Chondrocyte (in vitro differentiated cells): ENCODE data around the gene RNF183. TPM values are rescaled to one million over a fixed set of nuclear protein-coding genes. Genes with fewer than 3 reads are reported as not detected.
"Not testable (repeated sequence)": the region's sequence is repeated elsewhere in the genome, so short reads cannot be mapped to it uniquely, and the experiment has no call there.

Experiments used
- DNase-seq: peaks from one replicate; pipeline ENCODE4 v3.0.0; 2021; ENCODE audit warnings: mixed read lengths, low spot score
- H3K27ac Mint-ChIP-seq: one replicate; pipeline ENCODE4 v1.8.0; 2021; ENCODE audit warnings: mild to moderate bottlenecking, moderate library complexity, mixed read lengths; ENCODE audit not compliant: unreplicated experiment
- H3K27me3 Mint-ChIP-seq: 2 replicates; pipeline ENCODE4 v1.8.0; 2021; ENCODE audit warnings: low read depth, mixed read lengths
- H3K36me3 Mint-ChIP-seq: 2 replicates; pipeline ENCODE4 v1.8.0; 2021; ENCODE audit warnings: low read depth, mixed read lengths
- H3K4me1 Mint-ChIP-seq: 2 replicates; pipeline ENCODE4 v1.8.0; 2021; ENCODE audit warnings: low read depth, mild to moderate bottlenecking, mixed read lengths
- H3K4me3 Mint-ChIP-seq: one replicate; pipeline ENCODE4 v1.8.0; 2021; ENCODE audit warnings: mild to moderate bottlenecking, moderate library complexity, mixed read lengths; ENCODE audit not compliant: unreplicated experiment
- H3K9me3 Mint-ChIP-seq: 2 replicates; pipeline ENCODE4 v1.8.0; 2021; ENCODE audit warnings: low read depth, mixed read lengths
- total RNA-seq: library from RNA; stranded (reverse); gene quantifications from 3 replicates; pipeline ENCODE4 v1.2.1, GENCODE V29; 2021
- TF ChIP-seq, protein P1 (sequence below): fragments of 200-600 bp; sonication (generic); IDR thresholded peaks from 2 replicates; pipeline ENCODE4 v1.5.0; 2021; ENCODE audit warnings: antibody characterized with exemption, mild to moderate bottlenecking, moderate library complexity

RNF183 gene
- total RNA-seq, 1 donor from 2014 or later, result not detected

DNA sequence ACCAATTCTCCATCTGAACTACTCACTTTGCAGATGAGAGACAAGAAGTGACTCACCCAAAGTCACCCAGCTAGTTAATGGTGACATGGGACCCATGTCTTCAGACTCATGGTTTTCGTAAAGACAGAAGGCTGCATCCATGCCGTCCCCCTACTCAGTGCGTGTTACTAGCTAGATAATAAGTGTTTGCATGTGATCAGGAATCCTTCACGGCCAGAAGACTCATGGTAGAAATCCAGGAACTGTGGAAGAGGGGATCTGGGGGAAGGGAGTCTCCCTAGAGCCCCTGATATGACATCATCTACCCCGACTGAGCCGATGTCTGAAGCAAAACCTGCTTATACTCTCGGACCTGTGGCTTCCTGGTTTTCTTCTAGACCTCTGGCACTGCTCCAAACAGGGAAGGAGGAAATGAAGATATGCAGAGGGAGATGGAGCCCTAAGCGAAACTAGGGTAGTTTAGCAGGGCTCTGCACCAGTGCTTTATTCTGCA, 3.3 kb downstream of the RNF183 start:
- TF ChIP-seq, protein P1, sequence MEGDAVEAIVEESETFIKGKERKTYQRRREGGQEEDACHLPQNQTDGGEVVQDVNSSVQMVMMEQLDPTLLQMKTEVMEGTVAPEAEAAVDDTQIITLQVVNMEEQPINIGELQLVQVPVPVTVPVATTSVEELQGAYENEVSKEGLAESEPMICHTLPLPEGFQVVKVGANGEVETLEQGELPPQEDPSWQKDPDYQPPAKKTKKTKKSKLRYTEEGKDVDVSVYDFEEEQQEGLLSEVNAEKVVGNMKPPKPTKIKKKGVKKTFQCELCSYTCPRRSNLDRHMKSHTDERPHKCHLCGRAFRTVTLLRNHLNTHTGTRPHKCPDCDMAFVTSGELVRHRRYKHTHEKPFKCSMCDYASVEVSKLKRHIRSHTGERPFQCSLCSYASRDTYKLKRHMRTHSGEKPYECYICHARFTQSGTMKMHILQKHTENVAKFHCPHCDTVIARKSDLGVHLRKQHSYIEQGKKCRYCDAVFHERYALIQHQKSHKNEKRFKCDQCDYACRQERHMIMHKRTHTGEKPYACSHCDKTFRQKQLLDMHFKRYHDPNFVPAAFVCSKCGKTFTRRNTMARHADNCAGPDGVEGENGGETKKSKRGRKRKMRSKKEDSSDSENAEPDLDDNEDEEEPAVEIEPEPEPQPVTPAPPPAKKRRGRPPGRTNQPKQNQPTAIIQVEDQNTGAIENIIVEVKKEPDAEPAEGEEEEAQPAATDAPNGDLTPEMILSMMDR, result no peak
- Mint-ChIP-seq H3K27me3 (peaks cover 12% of the 10 kb centered on the region), H3K9me3 (no peaks in the 10 kb centered on the region), H3K4me3 (no peak overlapping the region), H3K27ac (no peak overlapping the region), H3K4me1 (no peaks in the 10 kb centered on the region), H3K36me3 (no peaks in the 10 kb centered on the region)
- DNase-seq, result no peak

DNA sequence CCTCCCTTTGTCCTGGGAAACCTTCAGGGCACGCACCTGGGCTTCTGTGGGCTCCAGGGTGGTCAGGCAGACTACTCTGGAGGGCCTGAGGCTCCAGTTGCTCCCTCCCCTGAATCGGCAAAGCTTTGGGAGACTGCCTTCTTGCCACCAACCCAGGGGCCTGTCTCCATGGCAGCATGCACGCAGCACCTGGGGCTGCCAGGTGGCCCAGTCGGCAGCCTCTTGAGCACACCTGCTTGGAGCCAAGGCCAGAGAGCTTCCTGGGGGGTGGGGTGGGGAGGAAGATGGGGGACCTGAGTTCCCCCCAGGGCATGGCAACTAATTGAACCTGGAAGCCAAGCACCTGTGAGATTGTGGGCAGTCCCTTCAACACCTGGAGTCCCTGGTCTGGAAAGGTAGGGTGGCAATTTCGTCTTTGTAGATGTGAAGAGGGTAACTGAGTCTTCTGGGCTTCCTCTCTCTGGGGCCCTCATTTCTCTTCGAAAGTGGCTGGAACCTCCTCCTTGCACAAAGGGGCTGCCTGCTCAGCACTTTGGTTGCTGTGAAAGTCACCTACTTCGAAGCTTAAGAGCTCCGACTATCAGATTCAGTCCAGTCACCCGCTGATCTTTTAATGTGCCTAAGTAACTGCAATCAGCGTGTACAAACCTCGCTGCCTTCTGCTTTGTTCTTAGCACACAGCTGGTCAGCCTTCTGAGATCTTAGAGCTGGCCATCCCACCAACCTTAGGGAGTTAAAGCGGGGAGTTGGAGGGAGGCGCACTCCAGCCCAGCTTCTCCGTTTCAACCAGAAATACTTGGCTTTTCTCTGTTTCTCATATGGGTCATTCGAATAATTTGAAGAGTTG, 4.0 kb downstream of the RNF183 start:
- Mint-ChIP-seq H3K4me1 (no peaks in the 10 kb centered on the region), H3K27me3 (peaks cover 12% of the 10 kb centered on the region), H3K4me3 (no peak overlapping the region), H3K27ac (no peak overlapping the region), H3K36me3 (no peaks in the 10 kb centered on the region), H3K9me3 (no peaks in the 10 kb centered on the region)
- TF ChIP-seq, protein P1, result no peak
- DNase-seq, result no peak

DNA sequence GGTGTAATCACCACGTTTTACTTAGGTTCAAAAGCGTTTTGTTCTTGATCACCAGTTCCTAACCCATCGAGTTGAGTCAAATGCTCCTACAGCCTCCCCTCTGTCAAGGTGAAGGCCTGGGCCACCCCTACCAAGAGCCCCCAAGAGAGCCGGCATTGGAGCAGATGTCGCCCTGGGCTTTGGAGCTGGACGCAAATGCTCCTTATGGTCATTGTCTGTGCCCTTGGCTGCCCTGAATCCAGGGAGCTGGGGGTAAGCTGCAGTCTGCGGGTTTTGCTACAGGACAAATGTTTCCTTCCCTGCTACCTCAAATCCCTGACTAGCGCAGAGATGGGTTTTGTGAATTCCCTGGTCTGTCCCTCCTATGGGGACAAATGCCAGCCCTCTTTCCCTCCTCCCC, 4.9 kb downstream of the RNF183 start:
- H3K4me3 Mint-ChIP-seq, result no peak overlapping the region
- no peaks in the 10 kb centered on the region for H3K9me3 Mint-ChIP-seq
- DNase-seq, result no peak
- no peaks in the 10 kb centered on the region for H3K4me1 Mint-ChIP-seq
- TF ChIP-seq, protein P1, result no peak
- H3K27me3 Mint-ChIP-seq, result peaks cover 11% of the 10 kb centered on the region
- peaks cover 2% of the 10 kb centered on the region for H3K36me3 Mint-ChIP-seq
- no peak overlapping the region for H3K27ac Mint-ChIP-seq

DNA sequence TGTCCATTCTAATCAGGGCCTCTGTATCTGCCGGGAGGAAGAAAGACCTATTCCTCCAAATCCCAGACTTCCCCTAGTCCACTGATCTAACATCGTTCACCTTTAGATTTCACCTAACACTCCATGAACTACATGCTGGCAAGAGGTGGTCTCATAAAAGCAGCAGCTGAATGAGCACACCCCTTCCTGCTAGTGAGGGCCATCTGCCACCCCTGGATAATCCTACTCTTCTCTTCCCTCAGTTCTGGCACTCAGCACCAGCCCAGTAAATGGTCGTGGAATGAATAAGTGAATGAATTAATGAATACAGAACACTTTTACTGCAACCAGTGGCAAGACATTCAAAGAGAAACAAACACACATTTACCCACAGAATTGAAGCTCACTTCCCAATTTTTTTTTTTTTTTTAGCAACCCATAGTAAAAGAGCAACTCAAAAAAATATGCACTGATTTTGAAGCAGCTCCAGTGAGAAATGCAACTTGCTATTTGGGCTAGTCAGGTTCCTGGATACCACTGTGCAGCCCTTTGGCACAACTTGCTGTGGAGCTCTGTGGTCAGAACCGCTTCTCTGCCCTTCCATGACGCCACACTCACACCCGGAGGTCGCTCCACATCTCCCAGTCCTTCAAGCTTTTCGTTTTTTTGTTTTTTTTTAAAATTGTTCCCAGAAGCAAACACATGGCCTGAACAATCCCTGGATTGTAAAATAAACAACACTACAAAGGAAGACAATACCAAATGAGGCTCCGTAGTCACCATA, 6.2 kb downstream of the RNF183 start:
- Mint-ChIP-seq H3K9me3 (no peaks in the 10 kb centered on the region), H3K27me3 (peaks cover under 1% of the 10 kb centered on the region), H3K4me1 (no peaks in the 10 kb centered on the region), H3K4me3 (no peak overlapping the region), H3K36me3 (peaks cover 9% of the 10 kb centered on the region), H3K27ac (no peak overlapping the region)
- DNase-seq, result no peak
- TF ChIP-seq, protein P1, result no peak

DNA sequence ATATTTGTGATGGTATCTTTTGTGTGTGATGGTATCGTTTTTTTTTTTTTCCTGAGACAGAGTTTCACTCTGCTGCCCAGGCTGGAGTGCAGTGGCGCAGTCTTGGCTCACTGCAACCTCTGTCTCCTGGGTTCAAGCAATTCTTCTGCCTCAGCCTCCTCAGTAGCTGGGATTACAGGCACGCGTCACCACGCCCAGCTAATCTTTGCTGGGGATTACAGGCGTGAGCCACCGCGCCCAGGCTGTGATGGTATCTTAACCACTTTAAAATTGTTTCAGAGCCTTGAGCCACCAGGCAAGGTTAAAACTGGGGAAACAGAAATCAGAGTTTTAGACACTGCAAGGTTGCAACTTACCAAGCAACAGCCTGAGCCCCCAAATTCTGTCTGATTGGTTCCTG, 6.9 kb downstream of the RNF183 start:
- DNase-seq, H3K9me3 Mint-ChIP-seq, H3K27ac Mint-ChIP-seq, H3K4me3 Mint-ChIP-seq, H3K4me1 Mint-ChIP-seq, H3K27me3 Mint-ChIP-seq: not testable (repeated sequence)
- H3K36me3 Mint-ChIP-seq, result peaks cover 15% of the 10 kb centered on the region
